ENCODE results near the gene COL4A6.

DNA sequence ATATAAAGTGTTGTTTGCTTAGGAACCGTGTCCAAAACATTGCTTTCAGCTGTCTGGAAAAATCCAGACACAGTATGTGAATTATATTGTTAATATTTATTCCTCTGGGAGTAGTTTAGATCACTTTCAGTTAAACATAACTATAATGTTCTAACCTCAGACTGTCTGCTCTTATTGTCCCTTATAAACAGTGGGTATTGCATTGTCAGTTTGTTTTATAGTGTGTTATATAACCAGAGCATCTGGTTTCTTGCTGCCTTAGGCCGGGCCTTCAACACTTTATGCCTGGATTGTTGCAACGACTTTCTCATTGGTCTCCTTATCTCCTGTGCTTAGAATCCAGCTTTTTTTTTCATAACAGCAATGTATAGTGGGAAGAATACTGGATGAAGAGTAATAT lies 320.2 kb downstream of the COL4A6 start:
- TF ChIP-seq EZH2phosphoT487 (IDR thresholded peaks at IDR 0.05; ENCODE audit: insufficient read depth, low read depth), result no peak
- TF ChIP-seq EZH2 (IDR thresholded peaks at IDR 0.05; ENCODE audit: insufficient read depth, poor library complexity, severe bottlenecking), result no peak
